ENCODE measurements around the gene PELI3. TPM values are rescaled to one million over a fixed set of nuclear protein-coding genes. Genes with fewer than 3 reads are reported as not detected.

PELI3 gene
- total and polyA plus RNA-seq, 10 of the 15 experiments (the other 5 are each of a cell fraction or from before 2014, with no cell fraction given): 0.14 to 1.5 (median 0.66) TPM

DNA sequence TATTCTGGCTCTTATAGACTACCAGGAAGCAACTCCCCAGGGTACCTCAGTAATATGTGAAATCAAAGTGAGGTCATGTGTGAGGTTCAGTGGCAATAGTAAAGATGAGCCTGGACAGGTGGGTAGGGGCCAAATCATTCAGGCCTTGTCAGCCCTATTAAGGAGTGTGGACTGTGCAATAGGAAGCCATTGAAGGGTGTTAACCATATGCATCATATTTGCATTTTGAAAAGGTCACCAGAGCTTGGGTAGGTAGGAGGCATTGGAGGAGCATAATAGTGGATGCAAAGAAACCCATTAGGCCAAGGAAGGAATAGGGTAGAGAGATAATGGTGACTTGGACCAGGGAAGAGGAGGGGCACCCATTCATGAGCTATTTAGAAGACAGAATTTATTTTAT is 19.7 kb upstream of the PELI3 start:
- Histone ChIP-seq H3K4me3 (no peak overlapping the region), H3K9me3 (replicated peaks; ENCODE audit: control insufficient read depth, insufficient read depth, low read length) (no peaks in the 10 kb centered on the region; the same call in 2 of the 3 replicates)
- CTCF ChIA-PET: interaction anchor here (0.6 to 2.0 kb wide), 2 partner anchors 8 to 18 kb away, joined by 3 to 9 read pairs; partner anchors contain the start of gene MRPL11

DNA sequence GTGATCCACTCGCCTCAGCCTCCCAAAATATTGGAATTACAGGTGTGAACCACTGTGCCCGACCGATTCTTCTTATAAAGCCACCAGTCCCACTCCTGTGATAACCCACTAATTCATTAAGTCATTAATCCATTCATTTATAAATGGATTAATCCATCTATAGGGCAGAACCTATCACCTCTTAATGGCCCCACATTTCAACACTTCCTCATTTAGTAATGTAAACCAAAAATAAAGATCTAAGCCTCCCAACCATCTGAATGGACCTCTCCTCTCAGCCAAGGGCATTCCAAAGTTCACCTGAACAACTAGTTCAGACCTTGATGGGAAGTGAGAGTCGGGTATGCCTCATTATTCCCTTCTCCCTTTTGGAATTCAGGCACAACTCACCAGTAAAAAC is 18.2 kb upstream of the PELI3 start:
- Histone ChIP-seq H3K4me1 (ENCODE audit: control insufficient read depth, insufficient read depth, low read length) (no peaks in the 10 kb centered on the region), H2AFZ (ENCODE audit: control insufficient read depth, low read depth, low read length) (no peak overlapping the region), H3K9ac (ENCODE audit: control insufficient read depth, insufficient read depth, low read length) (no peak overlapping the region), H3K27me3 (replicated peaks in 1 of 2; ENCODE audit: control insufficient read depth in 2 of 2, insufficient read depth in 2 of 2, low read length in 1 of 2) (no peaks in the 10 kb centered on the region; a peak in 1 of 4 replicates), H3K36me3 (ENCODE audit: control insufficient read depth in 2 of 2, insufficient read depth in 2 of 2, low read length in 1 of 2) (no peaks in the 10 kb centered on the region), H3K9me3 (replicated peaks; ENCODE audit: control insufficient read depth, insufficient read depth, low read length) (no peaks in the 10 kb centered on the region; the same call in 2 of the 3 replicates), H3K79me2 (ENCODE audit: control insufficient read depth, insufficient read depth, low read length) (no peaks in the 10 kb centered on the region), H3K27ac (ENCODE audit: control insufficient read depth, insufficient read depth) (no peak overlapping the region), H3K4me2 (ENCODE audit: control insufficient read depth, insufficient read depth) (no peak overlapping the region), H4K20me1 (ENCODE audit: control insufficient read depth, insufficient read depth) (no peaks in the 10 kb centered on the region), H3K4me3 (no peak overlapping the region)
- intact Hi-C loops (cut with micrococcal nuclease; ENCODE audit: unreplicated experiment): no loop called here
- SMC1A ChIA-PET (ENCODE audit: uncharacterized antibody, unreplicated experiment): interaction anchor here (1.5 kb wide), 1 partner anchor 10 kb away, joined by 3 read pairs; the partner anchor contains the start of gene MRPL11
- RAD21 ChIA-PET (ENCODE audit: unreplicated experiment): no interaction called here
- WGBS (ENCODE audit: insufficient coverage, insufficient replicate concordance, low lambda C conversion rate, missing lambda C conversion rate): 0% methylated on average over 4 of the region's 4 CpGs
- FAIRE-seq (no peak), ATAC-seq (no peak), DNase-seq (ENCODE audit: low read depth, low spot score) (no peak)
- no TSS peak for BruUV-seq (replicated peaks)
- in situ Hi-C loops (cut with MboI): no loop called here
- POLR2A ChIA-PET: interaction anchor here (1.4 kb wide), 1 partner anchor 10 kb away, joined by 3 read pairs; the partner anchor contains the start of gene MRPL11
- CTCF ChIA-PET: interaction anchor here (1.4 to 2.0 kb wide), 2 partner anchors 10 to 32 kb away, joined by 4 to 9 read pairs; partner anchors contain the start of genes DPP3 and MRPL11
- TF ChIP-seq, protein P1, sequence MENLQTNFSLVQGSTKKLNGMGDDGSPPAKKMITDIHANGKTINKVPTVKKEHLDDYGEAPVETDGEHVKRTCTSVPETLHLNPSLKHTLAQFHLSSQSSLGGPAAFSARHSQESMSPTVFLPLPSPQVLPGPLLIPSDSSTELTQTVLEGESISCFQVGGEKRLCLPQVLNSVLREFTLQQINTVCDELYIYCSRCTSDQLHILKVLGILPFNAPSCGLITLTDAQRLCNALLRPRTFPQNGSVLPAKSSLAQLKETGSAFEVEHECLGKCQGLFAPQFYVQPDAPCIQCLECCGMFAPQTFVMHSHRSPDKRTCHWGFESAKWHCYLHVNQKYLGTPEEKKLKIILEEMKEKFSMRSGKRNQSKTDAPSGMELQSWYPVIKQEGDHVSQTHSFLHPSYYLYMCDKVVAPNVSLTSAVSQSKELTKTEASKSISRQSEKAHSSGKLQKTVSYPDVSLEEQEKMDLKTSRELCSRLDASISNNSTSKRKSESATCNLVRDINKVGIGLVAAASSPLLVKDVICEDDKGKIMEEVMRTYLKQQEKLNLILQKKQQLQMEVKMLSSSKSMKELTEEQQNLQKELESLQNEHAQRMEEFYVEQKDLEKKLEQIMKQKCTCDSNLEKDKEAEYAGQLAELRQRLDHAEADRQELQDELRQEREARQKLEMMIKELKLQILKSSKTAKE (IDR thresholded peaks at IDR 0.05; ENCODE audit: low read depth, poor library complexity, severe bottlenecking): no peak
- TF ChIP-seq NRF1 (conservative IDR thresholded peaks at IDR 0.05; ENCODE audit: low read depth, low read length) (no peak), FOS (IDR thresholded peaks at IDR 0.05; ENCODE audit: borderline replicate concordance, extremely low read depth, insufficient read length) (no peak), ZNF274 (IDR thresholded peaks at IDR 0.05; ENCODE audit: insufficient read depth, insufficient read length) (no peak), SMAD5 (IDR thresholded peaks at IDR 0.05; ENCODE audit: low read depth) (no peak), DPF2 (IDR thresholded peaks at IDR 0.05) (no peak), RAD51 (IDR thresholded peaks at IDR 0.05) (no peak), CHD4 (IDR thresholded peaks at IDR 0.05) (no peak), STAT1 (conservative IDR thresholded peaks at IDR 0.05) (no peak), GATAD2B (conservative IDR thresholded peaks at IDR 0.05; ENCODE audit: low read depth) (no peak), SPI1 (IDR thresholded peaks at IDR 0.05; ENCODE audit: borderline replicate concordance, insufficient read depth, low read depth, low read length) (no peak), IRF5 (IDR thresholded peaks at IDR 0.05; ENCODE audit: borderline replicate concordance) (no peak), MEF2B (IDR thresholded peaks at IDR 0.05; ENCODE audit: partially characterized antibody, poor library complexity, severe bottlenecking) (no peak), MTA2 (IDR thresholded peaks at IDR 0.05; ENCODE audit: low read depth) (no peak)

More for the DNA sequence above, 19.7 kb upstream of the PELI3 start:
- H3K27me3 ChIP-seq (replicated peaks in 1 of 2; ENCODE audit: control insufficient read depth in 2 of 2, insufficient read depth in 2 of 2, low read length in 1 of 2): no peaks in the 10 kb centered on the region; a peak in 2 of 4 replicates
- FAIRE-seq (no peak), DNase-seq (ENCODE audit: low read depth, low spot score) (no peak), ATAC-seq (no peak)
- no peak overlapping the region for H3K9ac ChIP-seq (ENCODE audit: control insufficient read depth, insufficient read depth, low read length)
- no peak overlapping the region for H3K27ac ChIP-seq (ENCODE audit: control insufficient read depth, insufficient read depth)
- no peaks in the 10 kb centered on the region for H3K79me2 ChIP-seq (ENCODE audit: control insufficient read depth, insufficient read depth, low read length)
- in situ Hi-C loops (cut with MboI): no loop called here
- ChIA-PET SMC1A (ENCODE audit: uncharacterized antibody, unreplicated experiment) (no interaction called here), RAD21 (ENCODE audit: unreplicated experiment) (no interaction called here), POLR2A (interaction anchor here (0.7 kb wide), 1 partner anchor 39 kb away, joined by 4 read pairs; no protein-coding TSS in a partner anchor)
- no peaks in the 10 kb centered on the region for H3K36me3 ChIP-seq (ENCODE audit: control insufficient read depth in 2 of 2, insufficient read depth in 2 of 2, low read length in 1 of 2)
- no peak overlapping the region for H2AFZ ChIP-seq (ENCODE audit: control insufficient read depth, low read depth, low read length)
- intact Hi-C loops (cut with micrococcal nuclease; ENCODE audit: unreplicated experiment): no loop called here
- TF ChIP-seq CBX5 (IDR thresholded peaks at IDR 0.05; ENCODE audit: low read depth) (no peak), ZSCAN29 (IDR thresholded peaks at IDR 0.05) (no peak), SMARCA5 (IDR thresholded peaks at IDR 0.05) (no peak)
- no peaks in the 10 kb centered on the region for H3K4me1 ChIP-seq (ENCODE audit: control insufficient read depth, insufficient read depth, low read length)
- H4K20me1 ChIP-seq (ENCODE audit: control insufficient read depth, insufficient read depth): no peaks in the 10 kb centered on the region
- BruUV-seq (replicated peaks): no TSS peak
- no peak overlapping the region for H3K4me2 ChIP-seq (ENCODE audit: control insufficient read depth, insufficient read depth)

All from GM12878 (cell line).